Ovary (tissue), 3 donors: ENCODE measurements around the gene HEBP1.

Experiments used
- CTCF ChIP-seq, 3 donors: fragments of 450-650 bp in 2 of 3; fragments of 200-600 bp in 1 of 3; IDR thresholded peaks; one replicate each; pipeline versions ENCODE4 v1.5.1 to v1.8.0; 2016 to 2022; ENCODE audit warnings: antibody characterized with exemption in 3 of 3, mild to moderate bottlenecking in 1 of 3
- EP300 ChIP-seq: sonication (generic); formaldehyde crosslinking; IDR thresholded peaks from one replicate; pipeline ENCODE4 v1.6.1; 2017; ENCODE audit warnings: antibody characterized with exemption
- POLR2A ChIP-seq: fragments of 450-650 bp; IDR thresholded peaks from one replicate; pipeline ENCODE4 v1.6.1; 2017; ENCODE audit warnings: antibody characterized with exemption, mild to moderate bottlenecking, moderate library complexity
- donor health status: DM: no; HTN: no; CAD: no.

- TF ChIP-seq CTCF (IDR thresholded peaks at IDR 0.05) (no peak), EP300 (no peak), POLR2A (no peak)
Measured at GRCh38 chr12:13007496-13008233, 7.6 kb upstream of the HEBP1 start.
